Central memory CD8-positive, alpha-beta T cell (primary cell): ENCODE data around the gene CADPS.

Source experiments
- ATAC-seq: fragments of 150-1000 bp; cut with Tn5 transposase; replicated peaks from 2 replicates; pipeline ENCODE4 v1.10.0; 2022; ENCODE audit warnings: mild to moderate bottlenecking, moderate FRiP score, moderate number of reproducible peaks; ENCODE audit not compliant: poor library complexity, severe bottlenecking; ENCODE audit errors: extremely low read depth
- DNase-seq, 2 donors: peaks; one replicate each; pipeline ENCODE4 v3.0.0; 2021; ENCODE audit warnings: low spot score in 2 of 2
- H3K27ac Mint-ChIP-seq: one replicate; pipeline ENCODE4 v1.8.0; 2022; ENCODE audit warnings: low read depth, mild to moderate bottlenecking, moderate library complexity, mixed read lengths
- H3K27me3 Mint-ChIP-seq: one replicate; pipeline ENCODE4 v1.8.0; 2022; ENCODE audit warnings: mixed read lengths
- H3K36me3 Mint-ChIP-seq: one replicate; pipeline ENCODE4 v1.8.0; 2022; ENCODE audit warnings: mild to moderate bottlenecking, moderate library complexity, mixed read lengths; ENCODE audit not compliant: insufficient read depth
- H3K4me1 Mint-ChIP-seq: one replicate; pipeline ENCODE4 v1.8.0; 2022; ENCODE audit warnings: mixed read lengths
- H3K4me3 Mint-ChIP-seq: one replicate; pipeline ENCODE4 v1.8.0; 2022; ENCODE audit warnings: mild to moderate bottlenecking, moderate library complexity, mixed read lengths
- H3K9me3 Mint-ChIP-seq: one replicate; pipeline ENCODE4 v1.8.0; 2022; ENCODE audit warnings: mixed read lengths

The CADPS gene

GRCh38 chr3:62749657-62750056 lies 125.6 kb downstream of the CADPS start:
- Mint-ChIP-seq H3K9me3 (peaks cover 10% of the 10 kb centered on the region), H3K27me3 (no peaks in the 10 kb centered on the region), H3K4me1 (no peaks in the 10 kb centered on the region), H3K27ac (no peak overlapping the region), H3K4me3 (no peak overlapping the region), H3K36me3 (peaks cover 2% of the 10 kb centered on the region)
- DNase-seq (no peak), ATAC-seq (no peak)

GRCh38 chr3:62749130-62749529 lies 126.1 kb downstream of the CADPS start:
- no peaks in the 10 kb centered on the region for H3K27me3 Mint-ChIP-seq

DNA sequence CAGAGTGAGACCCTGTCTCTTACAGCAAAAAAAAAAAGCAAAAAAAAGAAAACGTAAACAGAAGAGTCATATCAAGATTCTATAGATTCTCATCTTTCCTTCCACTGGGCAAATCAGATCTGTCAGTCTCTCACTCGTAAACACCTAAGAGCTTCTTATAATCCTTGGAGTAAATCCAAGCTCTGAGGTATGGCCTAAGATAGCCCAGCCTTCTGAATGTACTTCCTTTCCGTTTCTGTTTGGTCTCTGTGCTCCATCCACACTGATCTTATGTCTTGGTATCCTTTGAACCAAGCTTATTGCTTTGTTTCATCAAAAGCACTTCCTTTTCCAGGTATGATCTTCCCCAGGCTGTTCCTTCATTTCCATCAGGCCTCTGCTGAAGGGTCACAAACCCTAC lies 137.8 kb downstream of the CADPS start:
- no peak overlapping the region for H3K4me3 Mint-ChIP-seq
- peaks cover 9% of the 10 kb centered on the region for H3K9me3 Mint-ChIP-seq

More at GRCh38 chr3:62749130-62749529, 126.1 kb downstream of the CADPS start:
- Mint-ChIP-seq H3K4me3 (no peak overlapping the region), H3K36me3 (peaks cover 2% of the 10 kb centered on the region), H3K27ac (no peak overlapping the region), H3K9me3 (peaks cover 10% of the 10 kb centered on the region), H3K4me1 (no peaks in the 10 kb centered on the region)
- no peak for DNase-seq
- ATAC-seq: no peak

GRCh38 chr3:62735510-62735909 lies 139.7 kb downstream of the CADPS start:
- H3K4me3 Mint-ChIP-seq: no peak overlapping the region
- no peaks in the 10 kb centered on the region for H3K4me1 Mint-ChIP-seq
- H3K27me3 Mint-ChIP-seq: no peaks in the 10 kb centered on the region
- no peak for DNase-seq
- no peak for ATAC-seq
- peaks cover 9% of the 10 kb centered on the region for H3K9me3 Mint-ChIP-seq
- no peaks in the 10 kb centered on the region for H3K36me3 Mint-ChIP-seq
- no peak overlapping the region for H3K27ac Mint-ChIP-seq

More for the DNA sequence above, 137.8 kb downstream of the CADPS start:
- ATAC-seq: no peak
- DNase-seq: no peak
- Mint-ChIP-seq H3K27me3 (no peaks in the 10 kb centered on the region), H3K27ac (no peak overlapping the region), H3K4me1 (no peaks in the 10 kb centered on the region), H3K36me3 (no peaks in the 10 kb centered on the region)

DNA sequence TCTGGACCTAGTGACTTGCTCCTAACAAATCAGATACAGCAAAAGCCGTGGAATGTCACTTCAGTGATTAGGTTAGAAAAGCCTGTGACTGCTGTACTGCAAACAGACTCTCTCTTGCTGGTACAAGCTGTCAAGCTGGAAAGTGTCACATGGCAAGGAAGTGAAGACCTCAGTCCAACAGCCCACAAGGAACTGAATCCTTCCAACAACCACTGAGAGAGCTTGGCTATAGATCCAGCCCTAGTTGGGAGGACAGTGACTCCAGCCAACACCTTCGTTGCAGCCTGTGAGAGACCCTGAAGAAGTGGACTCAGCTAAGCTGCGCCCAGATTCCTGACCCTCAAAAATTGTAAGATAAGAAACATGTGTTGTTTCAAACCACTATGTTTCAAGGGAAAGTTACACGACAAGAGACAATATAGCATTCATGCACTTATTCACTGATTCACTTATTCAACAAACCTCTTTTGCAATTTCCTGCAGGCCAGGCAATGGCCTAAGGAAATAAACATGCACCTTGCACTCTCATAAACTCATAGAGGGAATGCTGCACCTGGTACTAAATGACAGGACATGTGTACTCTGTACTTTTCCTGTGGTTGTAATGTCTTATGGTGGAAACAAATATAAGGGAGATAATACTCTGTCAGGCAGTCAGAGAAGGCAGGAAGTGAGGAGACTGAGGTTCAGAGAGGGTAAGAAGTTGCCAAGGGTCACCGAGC lies 142.9 kb downstream of the CADPS start:
- no peaks in the 10 kb centered on the region for H3K36me3 Mint-ChIP-seq
- DNase-seq (no peak), ATAC-seq (no peak)
- no peaks in the 10 kb centered on the region for H3K9me3 Mint-ChIP-seq
- H3K4me3 Mint-ChIP-seq: no peak overlapping the region
- H3K27ac Mint-ChIP-seq: no peak overlapping the region
- no peaks in the 10 kb centered on the region for H3K27me3 Mint-ChIP-seq
- H3K4me1 Mint-ChIP-seq: no peaks in the 10 kb centered on the region

DNA sequence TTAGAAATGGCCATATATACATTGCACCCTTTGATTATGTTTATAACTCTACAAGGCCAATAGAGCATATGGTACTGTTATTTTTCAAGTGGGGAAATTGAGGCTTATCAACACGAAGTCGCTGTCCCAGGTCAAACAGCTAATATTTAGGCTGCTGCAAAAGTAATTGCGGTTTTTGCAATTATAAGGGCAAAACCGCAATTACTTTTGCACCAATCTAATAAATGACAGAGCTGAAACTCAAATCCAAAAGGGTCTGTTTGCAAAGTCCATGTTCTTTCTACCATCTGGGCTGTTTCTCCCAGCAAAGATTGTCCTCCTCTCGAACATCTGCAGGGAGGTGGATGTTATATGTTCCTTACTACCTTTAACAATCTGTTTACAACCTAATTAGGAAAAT lies 147.2 kb downstream of the CADPS start:
- no peak overlapping the region for H3K27ac Mint-ChIP-seq
- no peak overlapping the region for H3K4me3 Mint-ChIP-seq
- H3K27me3 Mint-ChIP-seq: no peaks in the 10 kb centered on the region
- ATAC-seq: no peak
- no peak for DNase-seq
- no peaks in the 10 kb centered on the region for H3K4me1 Mint-ChIP-seq
- H3K9me3 Mint-ChIP-seq: no peaks in the 10 kb centered on the region
- no peaks in the 10 kb centered on the region for H3K36me3 Mint-ChIP-seq

DNA sequence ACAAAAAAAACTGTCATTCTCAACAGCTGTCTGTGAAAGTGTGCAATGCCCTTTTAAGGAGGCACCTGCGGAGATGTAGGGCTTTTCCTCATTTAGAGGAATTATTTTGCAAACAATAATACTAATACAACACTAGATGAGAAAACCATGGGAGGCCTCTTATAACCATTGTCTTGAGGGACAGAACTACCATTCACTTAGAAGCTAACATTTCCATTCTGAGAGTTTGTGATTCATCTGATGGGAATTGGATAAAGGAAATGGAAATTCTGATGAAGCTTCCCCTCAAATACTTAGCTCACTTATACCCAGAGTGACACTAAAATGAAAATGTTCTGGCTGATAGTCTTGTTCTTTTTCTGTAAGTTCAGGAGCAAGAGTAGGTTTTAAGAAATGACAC lies 147.7 kb downstream of the CADPS start:
- ATAC-seq (no peak), DNase-seq (no peak)
- no peak overlapping the region for H3K4me3 Mint-ChIP-seq
- H3K4me1 Mint-ChIP-seq: no peaks in the 10 kb centered on the region
- no peaks in the 10 kb centered on the region for H3K27me3 Mint-ChIP-seq
- no peaks in the 10 kb centered on the region for H3K9me3 Mint-ChIP-seq
- no peak overlapping the region for H3K27ac Mint-ChIP-seq
- H3K36me3 Mint-ChIP-seq: no peaks in the 10 kb centered on the region

- Mint-ChIP-seq H3K9me3 (no peaks in the 10 kb centered on the region), H3K4me3 (no peak overlapping the region)
- no peak for ATAC-seq
These were observed 150.7 kb downstream of the CADPS start for GRCh38 chr3:62724503-62724902.

DNA sequence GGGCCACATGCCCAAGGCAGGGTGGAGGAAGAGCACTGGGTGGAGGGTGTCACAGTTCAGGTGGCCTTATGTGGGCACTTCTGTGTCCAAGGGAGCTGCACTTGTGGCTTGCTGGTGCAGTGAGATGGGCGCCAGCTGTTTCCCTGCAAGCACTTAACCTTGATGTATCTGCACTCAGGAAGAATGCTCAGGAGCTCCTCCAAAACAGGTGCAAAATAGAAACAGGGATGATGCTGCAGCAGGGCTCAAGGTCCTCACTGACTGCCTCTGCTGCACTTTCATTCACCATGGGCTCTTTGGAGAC lies 151.3 kb downstream of the CADPS start:
- H3K4me1 Mint-ChIP-seq: no peaks in the 10 kb centered on the region
- H3K36me3 Mint-ChIP-seq: no peaks in the 10 kb centered on the region
- no peak overlapping the region for H3K4me3 Mint-ChIP-seq
- DNase-seq (no peak), ATAC-seq (no peak)
- H3K27ac Mint-ChIP-seq: no peak overlapping the region
- peaks cover 5% of the 10 kb centered on the region for H3K9me3 Mint-ChIP-seq
- H3K27me3 Mint-ChIP-seq: no peaks in the 10 kb centered on the region

More at GRCh38 chr3:62724503-62724902, 150.7 kb downstream of the CADPS start:
- no peak for DNase-seq
- Mint-ChIP-seq H3K36me3 (no peaks in the 10 kb centered on the region), H3K4me1 (no peaks in the 10 kb centered on the region), H3K27me3 (no peaks in the 10 kb centered on the region), H3K27ac (no peak overlapping the region)

DNA sequence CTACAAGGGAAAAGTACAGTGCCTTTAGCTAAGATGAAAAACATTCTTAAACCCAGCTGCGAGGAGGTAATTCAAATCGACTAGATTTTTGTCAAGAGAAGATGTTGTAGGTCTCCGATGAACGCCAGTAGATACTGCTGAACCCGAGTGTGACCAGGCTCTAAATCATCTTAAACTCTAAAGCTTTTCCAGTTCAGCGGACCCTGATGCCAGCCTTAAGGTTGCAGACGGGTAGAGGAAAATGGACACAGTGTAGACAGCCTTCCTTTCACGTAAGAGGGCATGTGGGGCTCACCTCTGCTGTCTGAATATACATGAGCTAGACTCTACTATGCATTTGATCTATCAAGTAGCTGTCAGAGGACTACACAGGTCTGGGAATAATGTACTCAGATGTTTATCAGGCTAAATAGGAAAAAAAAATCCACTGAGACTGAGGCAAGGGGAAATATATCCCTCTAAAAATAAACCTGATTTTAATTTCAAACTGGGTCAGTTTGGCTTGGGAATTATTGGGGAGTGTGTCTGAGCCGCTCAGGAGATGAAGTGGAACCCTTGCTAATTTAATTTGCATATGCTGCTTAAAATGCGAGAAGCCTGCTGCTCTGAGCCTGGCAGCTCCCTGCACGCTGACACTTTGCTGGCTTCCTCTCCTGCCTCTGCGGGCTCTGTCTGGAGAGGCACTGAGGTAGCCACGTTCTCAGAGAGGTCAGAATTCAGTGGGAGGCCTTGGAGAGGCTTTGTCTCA lies 151.9 kb downstream of the CADPS start:
- no peak for ATAC-seq
- H3K36me3 Mint-ChIP-seq: no peaks in the 10 kb centered on the region

GRCh38 chr3:62722344-62722743 lies 152.9 kb downstream of the CADPS start:
- ATAC-seq (no peak), DNase-seq (no peak)
- H3K27ac Mint-ChIP-seq: no peak overlapping the region
- H3K4me3 Mint-ChIP-seq: no peak overlapping the region
- no peaks in the 10 kb centered on the region for H3K27me3 Mint-ChIP-seq
- peaks cover 12% of the 10 kb centered on the region for H3K9me3 Mint-ChIP-seq
- H3K4me1 Mint-ChIP-seq: no peaks in the 10 kb centered on the region
- H3K36me3 Mint-ChIP-seq: no peaks in the 10 kb centered on the region

More for the DNA sequence above, 151.9 kb downstream of the CADPS start:
- no peak for DNase-seq
- H3K27me3 Mint-ChIP-seq: no peaks in the 10 kb centered on the region
- peaks cover 5% of the 10 kb centered on the region for H3K9me3 Mint-ChIP-seq
- H3K4me3 Mint-ChIP-seq: no peak overlapping the region
- no peak overlapping the region for H3K27ac Mint-ChIP-seq
- no peaks in the 10 kb centered on the region for H3K4me1 Mint-ChIP-seq

- H3K27me3 Mint-ChIP-seq: no peaks in the 10 kb centered on the region
- H3K4me1 Mint-ChIP-seq: no peaks in the 10 kb centered on the region
- H3K36me3 Mint-ChIP-seq: no peaks in the 10 kb centered on the region
- DNase-seq (no peak), ATAC-seq (no peak)
- no peak overlapping the region for H3K4me3 Mint-ChIP-seq
- no peak overlapping the region for H3K27ac Mint-ChIP-seq
- H3K9me3 Mint-ChIP-seq: peaks cover 14% of the 10 kb centered on the region
These were observed 156.5 kb downstream of the CADPS start for GRCh38 chr3:62718515-62719320.
